T-helper 2 cell treated with Interferon-gamma antibody and Interleukin-4, amounts not matched to agents 100 ng/mL and 5 ng/mL, for 36 hours (primary cell): ENCODE measurements around the gene TEX55. TPM values are rescaled to one million over a fixed set of nuclear protein-coding genes. Genes with fewer than 3 reads are reported as not detected.
"Not testable (repeated sequence)": the region's sequence is repeated elsewhere in the genome, so short reads cannot be mapped to it uniquely, and the experiment has no call there.

Source experiments
- intact Hi-C: fragments of 100-400 bp; cut with micrococcal nuclease; formaldehyde crosslinking; loops from one replicate; pipeline ENCODE4 v1.15.1; 2023
- total RNA-seq: library from RNA; stranded (reverse); gene quantifications from 2 replicates; pipeline ENCODE4 v1.2.3, GENCODE V29; 2022

TEX55 gene
- total RNA-seq, 1 donor from 2014 or later, result not detected

- intact Hi-C loops, result no loop called here
These were observed 14.4 kb downstream of the TEX55 start for GRCh38 chr3:119160361-119160760.

GRCh38 chr3:119160815-119161214, 14.8 kb downstream of the TEX55 start:
- intact Hi-C loops, result no loop called here

- intact Hi-C loops, result no loop called here
These were observed 15.3 kb downstream of the TEX55 start for GRCh38 chr3:119161240-119161639.

- intact Hi-C loops, result not testable (repeated sequence)
These were observed 18.8 kb downstream of the TEX55 start for GRCh38 chr3:119164745-119165144.

- intact Hi-C loops, result no loop called here
These were observed 24.9 kb downstream of the TEX55 start for GRCh38 chr3:119170821-119171220.

- intact Hi-C loops, result no loop called here
These were observed 27.4 kb downstream of the TEX55 start, which contains the start of gene UPK1B for GRCh38 chr3:119173325-119173724. TSS of gene UPK1B (plus strand) at chr3:119173598. CDS start at chr3:119186742, 13,144 bp downstream.

GRCh38 chr3:119175872-119176756, 30.1 kb downstream of the TEX55 start:
- intact Hi-C loops, result no loop called here

- intact Hi-C loops, result no loop called here
These were observed 30.8 kb downstream of the TEX55 start for GRCh38 chr3:119176778-119177177.

GRCh38 chr3:119177321-119177720, 31.4 kb downstream of the TEX55 start:
- intact Hi-C loops, result no loop called here

GRCh38 chr3:119181765-119182164, 35.8 kb downstream of the TEX55 start:
- intact Hi-C loops, result no loop called here

- intact Hi-C loops, result no loop called here
These were observed 38.1 kb downstream of the TEX55 start for GRCh38 chr3:119184111-119184510.

- intact Hi-C loops, result no loop called here
These were observed 39.0 kb downstream of the TEX55 start for GRCh38 chr3:119184796-119185570.

GRCh38 chr3:119187266-119187665, 41.3 kb downstream of the TEX55 start:
- intact Hi-C loops, result no loop called here

GRCh38 chr3:119191800-119192199, 45.8 kb downstream of the TEX55 start:
- intact Hi-C loops, result no loop called here

GRCh38 chr3:119194237-119195150, 48.5 kb downstream of the TEX55 start:
- intact Hi-C loops, result no loop called here

- intact Hi-C loops, result no loop called here
These were observed 49.1 kb downstream of the TEX55 start for GRCh38 chr3:119195151-119195476.

GRCh38 chr3:119195911-119196310, 49.9 kb downstream of the TEX55 start:
- intact Hi-C loops, result no loop called here
